H1 (cell line): ENCODE measurements around the gene ELL2. TPM values are rescaled to one million over a fixed set of nuclear protein-coding genes. Genes with fewer than 3 reads are reported as not detected.

Source experiments
- polyA plus RNA-seq, 7 experiments: library from polyadenylated mRNA; depleted of rRNA in 3 of 7; stranded (reverse) in 5 of 7; unstranded in 2 of 7; fragments of >200 nt in 5 of 7; fragments of 200-250 nt in 2 of 7; gene quantifications; 1 replicate in 5 of 7; 2 replicates in 1 of 7; 4 replicates in 1 of 7; pipeline versions ENCODE4 v1.2.1 to v1.2.3, GENCODE V29; 2011 to 2013; ENCODE audit warnings: missing spikeins in 2 of 7, mixed read lengths in 2 of 7
- total RNA-seq: library from RNA; stranded (reverse); fragmentation: NEBNext Ultra II Directional; extraction: Animal tissue kit (Norgen Biotek cat#: 25700); gene quantifications from 2 replicates; pipeline ENCODE4 v1.2.1, GENCODE V29; 2021
- TF ChIP-seq, protein P1 (sequence below), 3 experiments: IDR thresholded peaks; 1 replicate in 2 of 3; 2 replicates in 1 of 3; pipeline versions ENCODE4 v1.5.1 to v1.6.1; 2011; ENCODE audit warnings: low read length in 3 of 3, mild to moderate bottlenecking in 3 of 3, inconsistent platforms in 2 of 3, low read depth in 1 of 3, moderate library complexity in 1 of 3; ENCODE audit not compliant: insufficient read depth in 1 of 3; ENCODE audit errors: control extremely low read depth in 1 of 3

The ELL2 gene
- total and polyA plus RNA-seq, 2 of the 8 experiments (the other 6 are each of a cell fraction or from before 2014, with no cell fraction given) = 6.3 to 29.4 TPM

DNA sequence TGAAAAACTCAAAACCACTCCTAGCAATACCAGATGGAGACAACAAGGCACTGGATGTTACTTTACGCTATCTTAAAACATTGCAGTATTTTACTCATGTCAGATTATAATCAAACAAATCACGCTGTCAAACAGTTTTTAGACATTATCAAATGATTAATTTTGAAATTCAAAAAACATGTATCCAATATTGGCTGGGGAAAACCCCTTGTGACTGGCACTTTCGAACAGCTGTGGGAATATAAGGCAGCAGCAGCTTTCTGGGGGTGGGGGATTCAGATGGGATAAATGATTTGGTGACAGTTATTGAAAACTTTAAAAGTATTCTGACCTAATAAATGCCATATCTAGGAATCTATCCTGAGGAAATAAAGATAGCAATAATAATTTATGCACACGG lies 28.7 kb downstream of the ELL2 start (continued):
- TF ChIP-seq, protein P1, sequence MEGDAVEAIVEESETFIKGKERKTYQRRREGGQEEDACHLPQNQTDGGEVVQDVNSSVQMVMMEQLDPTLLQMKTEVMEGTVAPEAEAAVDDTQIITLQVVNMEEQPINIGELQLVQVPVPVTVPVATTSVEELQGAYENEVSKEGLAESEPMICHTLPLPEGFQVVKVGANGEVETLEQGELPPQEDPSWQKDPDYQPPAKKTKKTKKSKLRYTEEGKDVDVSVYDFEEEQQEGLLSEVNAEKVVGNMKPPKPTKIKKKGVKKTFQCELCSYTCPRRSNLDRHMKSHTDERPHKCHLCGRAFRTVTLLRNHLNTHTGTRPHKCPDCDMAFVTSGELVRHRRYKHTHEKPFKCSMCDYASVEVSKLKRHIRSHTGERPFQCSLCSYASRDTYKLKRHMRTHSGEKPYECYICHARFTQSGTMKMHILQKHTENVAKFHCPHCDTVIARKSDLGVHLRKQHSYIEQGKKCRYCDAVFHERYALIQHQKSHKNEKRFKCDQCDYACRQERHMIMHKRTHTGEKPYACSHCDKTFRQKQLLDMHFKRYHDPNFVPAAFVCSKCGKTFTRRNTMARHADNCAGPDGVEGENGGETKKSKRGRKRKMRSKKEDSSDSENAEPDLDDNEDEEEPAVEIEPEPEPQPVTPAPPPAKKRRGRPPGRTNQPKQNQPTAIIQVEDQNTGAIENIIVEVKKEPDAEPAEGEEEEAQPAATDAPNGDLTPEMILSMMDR (IDR thresholded peaks at IDR 0.05; ENCODE audit: control extremely low read depth in 1 of 3, insufficient read depth in 1 of 3, low read depth in 1 of 3, low read length in 3 of 3) = no peak
- TF ChIP-seq, all 59 proteins: peak for 0
